Renal cortex interstitium (tissue), 11 donors: Measurements from ENCODE around the gene DACT2. TPM values are rescaled to one million over a fixed set of nuclear protein-coding genes. Genes with fewer than 3 reads are reported as not detected.
"Not testable (repeated sequence)": the region's sequence is repeated elsewhere in the genome, so short reads cannot be mapped to it uniquely, and the experiment has no call there.

Experiments used
- DNase-seq, 11 donors: peaks; one replicate each; pipeline ENCODE4 v3.0.0-alpha.2; 2013; ENCODE audit warnings: low read depth in 9 of 11, low spot score in 4 of 11; ENCODE audit errors: extremely low read depth in 1 of 11
- polyA plus RNA-seq, 3 donors: library from polyadenylated mRNA; unstranded; fragments of 120-200 nt; gene quantifications; one replicate each; pipeline ENCODE4 v1.2.1, GENCODE V29; 2013; ENCODE audit not compliant: insufficient read length in 3 of 3

Gene DACT2
- polyA plus RNA-seq, 3 donors = 18.2 to 26.4 (median 22.6) TPM

- no peak for DNase-seq
Observed at GRCh38 chr6:168336967-168337366, 17.4 kb upstream of the DACT2 start.

GRCh38 chr6:168333989-168334388 lies 14.4 kb upstream of the DACT2 start:
- no peak for DNase-seq

- no peak for DNase-seq
Observed at GRCh38 chr6:168333491-168333890, 13.9 kb upstream of the DACT2 start.

GRCh38 chr6:168333039-168333438 lies 13.5 kb upstream of the DACT2 start:
- DNase-seq = no peak

- no peak for DNase-seq
Observed at GRCh38 chr6:168332020-168332419, 12.4 kb upstream of the DACT2 start.

GRCh38 chr6:168331058-168331457 lies 11.5 kb upstream of the DACT2 start:
- no peak for DNase-seq

GRCh38 chr6:168330403-168330802 lies 10.8 kb upstream of the DACT2 start:
- DNase-seq = no peak

GRCh38 chr6:168328086-168328485 lies 8.5 kb upstream of the DACT2 start:
- DNase-seq = no peak

- no peak for DNase-seq
Observed at GRCh38 chr6:168326294-168327261, 7.0 kb upstream of the DACT2 start.

- no peak for DNase-seq
Observed at GRCh38 chr6:168322966-168323365, 3.4 kb upstream of the DACT2 start.

GRCh38 chr6:168320634-168321033 lies 1.1 kb upstream of the DACT2 start:
- DNase-seq = no peak

GRCh38 chr6:168318579-168319278 lies 848 bp downstream of the DACT2 start:
- no peak for DNase-seq

GRCh38 chr6:168318090-168318489 lies 1.5 kb downstream of the DACT2 start:
- DNase-seq = no peak

GRCh38 chr6:168315596-168315995 lies 4.0 kb downstream of the DACT2 start:
- DNase-seq = peak in 1 of 11 donors; percentile 45

GRCh38 chr6:168314948-168315347 lies 4.6 kb downstream of the DACT2 start:
- DNase-seq = peak in 2 of 11 donors; percentile 62 to 69

- DNase-seq = no peak
Observed at GRCh38 chr6:168314021-168314420, 5.6 kb downstream of the DACT2 start.

- peak in 7 of 11 donors; percentile 59 to 88 (median 77) for DNase-seq
Observed at GRCh38 chr6:168313431-168314011, 6.1 kb downstream of the DACT2 start.

GRCh38 chr6:168312125-168312507 lies 7.5 kb downstream of the DACT2 start:
- not testable (repeated sequence) for DNase-seq

- DNase-seq = no peak
Observed at GRCh38 chr6:168311410-168312124, 8.0 kb downstream of the DACT2 start.
